ENCODE results near the gene DAZL. TPM values are rescaled to one million over a fixed set of nuclear protein-coding genes. Genes with fewer than 3 reads are reported as not detected.

The DAZL gene
- total RNA-seq, 1 donor from 2014 or later, result not detected

DNA sequence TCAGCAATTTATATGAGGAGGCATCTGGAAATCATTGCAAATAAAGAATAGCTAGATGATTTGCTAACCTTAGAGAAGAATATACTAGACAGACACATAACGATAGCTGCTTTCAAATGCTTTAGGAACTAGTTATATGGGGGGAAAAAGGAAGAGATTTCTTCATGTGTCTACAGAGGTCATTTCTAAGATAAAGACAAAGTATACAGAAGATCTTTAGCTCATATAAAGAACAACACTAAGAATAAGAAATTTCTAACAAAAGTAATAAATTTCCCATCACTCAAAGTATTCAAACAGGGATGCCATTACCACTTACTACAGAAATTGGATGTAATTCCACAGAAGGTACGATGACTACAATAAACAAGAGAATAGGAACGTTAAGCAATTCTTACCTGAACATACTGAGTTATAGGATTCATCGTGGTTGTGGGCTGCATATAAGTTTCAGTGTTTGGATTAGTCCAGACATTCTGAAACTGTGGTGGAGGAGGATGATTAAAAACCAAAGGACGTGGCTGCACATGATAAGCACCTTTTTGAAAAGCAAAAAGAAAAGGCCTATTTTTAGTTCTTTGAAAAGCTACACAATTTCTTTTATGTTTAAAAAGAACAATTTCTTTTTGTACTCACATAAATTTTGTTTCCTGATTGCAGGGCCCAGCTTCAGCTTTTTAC is 8.7 kb downstream of the DAZL start:
- no peak for DNase-seq (ENCODE audit: low spot score)
- ATAC-seq, result no peak

DNA sequence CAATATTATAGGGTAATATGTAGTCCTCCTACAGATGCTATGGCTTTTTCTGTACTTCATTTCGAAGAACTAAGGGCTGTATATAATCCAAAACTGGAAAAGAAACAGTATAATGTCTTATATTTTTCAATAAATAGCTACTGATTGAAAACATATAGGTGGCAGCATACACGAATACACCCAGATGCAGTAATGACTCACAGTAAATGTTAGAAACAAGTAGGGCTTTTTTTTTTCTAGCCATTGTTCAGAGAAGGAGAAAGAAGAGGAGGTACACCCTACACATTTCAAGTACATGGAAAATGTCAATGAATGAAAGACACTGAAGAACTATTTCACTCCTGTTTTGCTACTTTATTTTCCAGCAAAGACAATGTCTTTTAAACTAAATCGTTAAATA is 9.4 kb downstream of the DAZL start:
- DNase-seq (ENCODE audit: low spot score), result no peak
- no peak for ATAC-seq

DNA sequence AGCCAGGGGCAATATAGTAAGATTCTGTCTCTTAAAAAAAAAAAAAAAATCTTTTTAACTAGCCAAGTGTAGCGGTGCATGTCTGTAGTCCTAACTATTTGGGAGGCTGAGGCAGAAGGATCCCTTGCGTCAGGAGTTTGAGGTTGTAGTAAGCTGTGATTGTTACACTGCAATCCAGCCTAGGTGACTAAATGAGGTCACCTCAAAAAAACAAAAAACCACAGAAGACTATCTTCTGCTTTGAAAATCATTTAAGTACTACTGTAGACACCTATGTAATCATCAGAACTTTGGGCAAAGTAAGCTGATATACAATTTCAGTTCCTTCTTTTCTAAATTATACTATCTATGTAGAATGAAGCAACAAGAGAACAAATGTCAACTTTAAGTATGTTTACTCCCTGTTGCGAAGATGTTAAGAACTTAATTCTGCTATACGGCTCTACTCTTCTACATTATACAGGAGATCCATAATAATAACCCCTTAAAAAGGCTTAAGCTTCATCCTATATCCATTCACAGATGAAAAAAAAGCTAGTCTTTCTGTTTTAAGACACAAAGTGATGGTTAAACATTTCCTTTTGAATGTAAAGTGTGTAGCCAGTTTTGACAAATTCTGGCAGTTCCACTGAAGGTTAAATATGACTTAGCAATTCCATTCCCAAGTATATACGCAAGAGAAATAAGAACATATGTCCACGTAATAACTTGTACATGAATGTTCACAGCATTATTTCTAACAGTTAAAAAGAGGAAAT is 15.2 kb downstream of the DAZL start:
- ATAC-seq (no peak), DNase-seq (ENCODE audit: low spot score) (no peak)

DNA sequence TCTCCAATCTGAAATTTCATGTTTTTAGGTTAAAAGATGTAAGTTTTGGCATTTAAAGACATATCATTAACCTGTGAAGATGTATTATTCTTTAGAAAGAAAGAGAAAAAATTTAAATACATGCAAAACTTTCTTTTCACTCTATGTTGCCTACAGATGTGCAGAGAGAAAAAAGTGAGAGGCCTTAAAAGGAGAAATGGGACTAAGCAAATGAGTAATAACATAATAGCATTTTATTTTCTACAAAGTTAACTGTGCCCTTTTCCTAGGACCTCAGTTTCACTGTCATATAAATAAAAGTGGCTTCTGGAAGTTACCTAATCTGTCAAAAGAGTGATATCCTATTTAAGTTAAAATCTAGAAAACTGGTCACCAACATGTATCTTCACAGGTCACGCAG is 16.1 kb downstream of the DAZL start:
- DNase-seq (ENCODE audit: low spot score) (no peak), ATAC-seq (no peak)

DNA sequence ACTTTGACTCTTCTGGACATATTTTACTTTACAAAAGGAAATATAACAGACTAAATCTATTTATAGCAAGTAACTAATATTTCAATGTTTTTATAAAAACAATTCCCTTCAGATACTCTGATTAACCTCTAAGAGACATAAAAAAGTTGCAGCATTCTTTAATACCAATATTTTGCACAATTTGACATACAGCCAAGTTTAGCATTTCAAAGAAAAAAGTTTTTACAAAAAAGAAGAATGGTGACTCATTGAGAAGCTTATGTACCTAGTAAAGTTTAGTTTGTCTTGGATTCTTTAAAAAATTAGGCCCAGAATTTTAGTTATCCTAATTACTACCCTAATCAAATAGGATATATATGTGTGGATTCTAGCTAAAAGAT is 17.6 kb downstream of the DAZL start:
- no peak for ATAC-seq
- DNase-seq (ENCODE audit: low spot score), result no peak

DNA sequence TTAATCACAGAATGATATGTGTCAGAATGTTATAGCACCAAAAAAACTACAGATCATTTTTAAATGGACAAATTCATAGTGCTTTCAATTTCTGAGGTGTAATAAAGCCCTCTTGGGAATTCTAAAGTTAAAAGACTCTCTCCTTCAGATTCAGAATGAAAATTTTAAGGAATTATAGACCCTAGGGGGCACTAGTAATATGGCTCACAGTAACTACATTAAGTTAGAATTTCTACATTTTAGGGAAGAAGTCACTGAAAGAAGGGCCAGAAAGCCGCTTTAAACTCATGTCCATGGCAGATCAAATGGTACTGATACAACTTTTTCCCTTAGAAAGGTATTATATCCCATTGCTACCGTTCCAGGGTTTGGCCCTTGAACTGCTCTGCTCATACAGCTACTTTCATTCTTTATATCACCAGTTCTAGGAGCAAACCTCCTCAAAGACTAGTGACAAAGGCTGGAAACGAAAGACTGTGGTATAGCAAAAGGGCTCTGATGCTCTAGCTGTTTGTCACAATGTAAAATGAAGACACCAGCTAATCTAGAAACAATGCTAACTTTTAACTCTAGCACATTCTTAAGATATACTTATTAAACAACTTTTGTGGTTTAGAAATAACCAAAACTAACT is 18.1 kb downstream of the DAZL start:
- ATAC-seq, result no peak
- no peak for DNase-seq (ENCODE audit: low spot score)

DNA sequence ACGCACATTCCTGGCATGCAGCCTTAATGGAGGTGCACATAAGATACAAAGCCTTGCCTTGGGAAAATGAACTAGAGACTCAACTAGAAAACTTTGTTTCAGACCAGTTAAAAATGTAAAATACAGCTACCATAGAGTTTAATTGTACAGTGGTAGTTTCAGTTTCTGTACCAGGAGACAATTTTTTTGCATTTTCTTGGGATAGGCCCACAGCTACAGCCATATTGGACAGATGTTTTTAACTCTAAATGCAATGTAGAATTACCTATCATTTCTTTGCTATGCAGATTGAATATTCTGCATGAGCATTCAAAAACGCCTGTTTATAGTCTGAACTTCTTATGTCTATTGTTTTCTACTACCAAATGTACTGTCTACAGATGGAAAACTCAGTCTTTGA is 20.3 kb downstream of the DAZL start:
- no peak for ATAC-seq
- no peak for DNase-seq (ENCODE audit: low spot score)

DNA sequence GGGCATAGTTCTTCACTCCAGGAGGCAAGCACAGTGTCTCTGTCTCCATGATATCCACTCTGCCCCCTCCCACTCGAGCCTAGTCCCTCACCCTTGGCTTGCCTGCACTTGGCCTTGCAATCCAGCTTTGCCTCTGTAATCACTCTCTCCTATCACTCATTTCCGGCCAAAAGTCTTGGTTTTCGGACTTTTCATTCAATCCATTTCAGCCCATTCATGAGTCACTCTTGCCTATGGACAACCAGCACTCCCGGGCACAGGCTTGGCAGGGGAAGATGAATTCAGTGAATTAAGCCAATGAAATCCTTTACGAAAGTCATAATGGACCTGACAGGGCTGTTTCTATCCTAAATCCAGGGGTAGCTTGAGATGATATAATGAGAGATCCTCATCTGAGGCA is 21.7 kb downstream of the DAZL start:
- DNase-seq (ENCODE audit: low spot score) (no peak), ATAC-seq (no peak)

DNA sequence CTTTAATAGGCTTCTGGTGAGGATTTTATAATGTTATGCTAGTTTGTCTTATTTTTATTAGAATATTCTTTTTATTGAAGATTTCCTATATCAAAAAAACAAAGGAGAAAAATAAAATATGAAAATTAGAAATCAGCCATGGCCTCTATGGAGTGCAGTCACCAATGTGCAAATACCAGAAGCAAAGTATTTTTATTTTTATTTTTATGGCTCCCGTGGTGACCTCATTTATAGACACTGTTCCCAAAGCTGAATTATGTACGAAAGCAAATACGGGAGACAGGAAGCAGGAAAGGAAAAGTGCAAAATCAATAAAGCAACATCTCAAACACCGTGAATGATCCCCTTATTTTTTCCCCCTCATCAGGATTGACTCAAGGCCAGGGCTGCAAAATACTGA is 35.1 kb downstream of the DAZL start:
- DNase-seq (ENCODE audit: low spot score) (no peak), ATAC-seq (no peak)

DNA sequence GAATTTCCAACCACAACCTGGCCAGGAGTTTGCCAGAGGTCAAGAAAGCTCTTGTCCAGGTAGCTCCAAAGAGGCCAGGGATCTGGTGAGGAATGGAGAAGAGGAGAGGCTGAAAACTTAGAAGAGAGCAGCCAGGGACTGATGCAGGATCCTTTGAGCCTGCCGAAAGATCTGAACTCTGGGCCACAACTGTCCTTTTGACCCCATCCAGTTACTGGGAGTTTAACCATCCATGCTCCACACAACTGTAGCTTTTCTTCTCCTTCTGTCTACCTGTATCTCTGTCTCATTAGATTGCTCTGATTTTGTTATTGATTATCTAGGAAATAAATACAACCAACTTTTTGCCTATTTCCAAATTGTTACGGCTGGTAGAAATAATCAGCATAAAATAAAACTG is 36.7 kb downstream of the DAZL start:
- DNase-seq (ENCODE audit: low spot score), result no peak
- peak; percentile 69 for ATAC-seq

DNA sequence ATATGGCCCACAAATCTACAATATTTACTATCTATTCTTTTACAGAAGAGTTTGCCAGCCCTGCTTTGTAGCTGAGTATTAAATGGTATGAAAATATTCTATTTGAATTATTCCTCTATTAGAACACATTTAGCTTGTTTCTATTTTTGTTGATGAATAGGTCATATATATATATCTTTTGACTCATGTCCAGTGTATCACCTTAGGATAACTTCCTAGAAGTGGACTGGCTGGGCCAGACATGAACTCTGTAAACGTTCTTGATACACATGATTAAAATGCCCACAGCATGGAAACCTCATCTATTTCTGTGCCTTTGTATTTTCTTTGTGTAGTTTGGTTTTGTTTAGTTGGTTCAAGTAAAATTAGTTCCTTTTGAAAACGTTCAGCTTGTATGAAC is 37.1 kb downstream of the DAZL start:
- DNase-seq (ENCODE audit: low spot score), result no peak
- ATAC-seq, result no peak

DNA sequence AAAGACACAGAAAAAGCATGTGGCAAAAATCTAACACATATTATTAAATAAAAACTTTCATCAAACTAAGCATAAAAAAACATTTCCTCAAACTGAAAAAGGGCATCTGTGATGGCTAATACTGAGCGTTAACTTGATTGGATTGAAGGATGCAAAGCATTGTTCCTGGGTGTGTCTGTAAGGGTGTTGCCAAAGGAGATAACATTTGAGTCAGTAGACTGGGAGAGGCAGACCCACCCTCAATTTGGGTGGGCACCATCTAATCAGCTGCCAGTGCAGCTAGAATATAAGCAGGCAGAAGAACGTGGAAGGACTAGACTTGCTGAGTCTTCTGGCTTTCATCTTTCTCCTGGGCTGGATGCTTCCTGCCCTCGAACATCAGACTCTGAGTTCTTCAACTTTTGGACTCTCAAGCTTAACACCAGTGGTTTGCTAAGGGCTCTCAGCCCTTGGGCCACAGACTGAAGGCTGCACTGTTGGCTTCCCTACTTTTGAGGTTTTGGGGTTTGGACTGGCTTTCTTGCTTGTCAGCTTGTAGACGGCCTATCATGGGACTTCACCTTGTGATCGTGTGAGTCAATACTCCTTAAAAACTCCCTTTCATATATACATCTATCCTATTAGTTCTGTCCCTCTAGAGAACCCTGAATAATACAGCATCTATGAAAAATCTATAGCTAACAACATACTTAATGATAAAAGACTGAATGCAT is 45.4 kb downstream of the DAZL start:
- DNase-seq (ENCODE audit: low spot score), result no peak
- ATAC-seq, result no peak

DNA sequence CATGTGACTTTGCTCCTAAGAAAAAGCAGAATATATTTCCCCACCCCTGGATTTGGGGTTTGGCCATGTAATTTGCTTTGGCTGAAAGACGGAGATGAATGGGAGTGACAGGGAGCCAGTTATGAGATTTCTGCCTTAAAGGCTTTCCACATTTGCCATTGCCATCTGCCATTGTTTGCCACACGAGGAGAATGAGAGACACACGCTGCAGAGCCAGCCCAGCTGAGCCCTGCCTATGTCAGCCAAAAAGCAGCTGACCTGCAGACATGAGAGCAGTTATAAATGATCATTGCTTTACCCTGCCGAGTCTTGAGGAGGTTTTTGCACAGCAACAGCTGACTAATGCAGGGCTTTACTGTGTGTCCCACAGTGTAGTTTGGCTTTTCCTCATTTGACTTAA is 51.1 kb downstream of the DAZL start:
- no peak for ATAC-seq
- DNase-seq (ENCODE audit: low spot score), result no peak

DNA sequence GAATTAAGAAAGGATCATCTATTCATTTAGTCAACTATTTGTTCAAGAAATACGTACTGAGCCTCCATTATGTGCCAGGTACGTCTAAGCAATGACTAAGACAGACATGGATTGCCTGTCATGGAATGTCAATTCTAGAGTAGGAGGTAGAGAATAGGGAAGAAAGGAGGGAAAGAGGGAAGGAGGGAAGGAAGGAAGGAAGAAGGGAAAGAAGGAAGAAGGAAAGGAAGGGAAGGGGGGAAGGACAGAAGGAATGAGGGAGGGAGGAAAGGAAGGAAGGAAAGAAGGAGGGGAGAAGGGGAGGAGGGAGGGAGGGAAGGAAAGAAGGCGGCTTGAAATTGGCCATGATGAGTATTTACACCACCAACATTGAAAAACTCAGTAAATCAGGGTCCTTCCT is 52.5 kb downstream of the DAZL start:
- no peak for ATAC-seq
- DNase-seq (ENCODE audit: low spot score), result no peak

DNA sequence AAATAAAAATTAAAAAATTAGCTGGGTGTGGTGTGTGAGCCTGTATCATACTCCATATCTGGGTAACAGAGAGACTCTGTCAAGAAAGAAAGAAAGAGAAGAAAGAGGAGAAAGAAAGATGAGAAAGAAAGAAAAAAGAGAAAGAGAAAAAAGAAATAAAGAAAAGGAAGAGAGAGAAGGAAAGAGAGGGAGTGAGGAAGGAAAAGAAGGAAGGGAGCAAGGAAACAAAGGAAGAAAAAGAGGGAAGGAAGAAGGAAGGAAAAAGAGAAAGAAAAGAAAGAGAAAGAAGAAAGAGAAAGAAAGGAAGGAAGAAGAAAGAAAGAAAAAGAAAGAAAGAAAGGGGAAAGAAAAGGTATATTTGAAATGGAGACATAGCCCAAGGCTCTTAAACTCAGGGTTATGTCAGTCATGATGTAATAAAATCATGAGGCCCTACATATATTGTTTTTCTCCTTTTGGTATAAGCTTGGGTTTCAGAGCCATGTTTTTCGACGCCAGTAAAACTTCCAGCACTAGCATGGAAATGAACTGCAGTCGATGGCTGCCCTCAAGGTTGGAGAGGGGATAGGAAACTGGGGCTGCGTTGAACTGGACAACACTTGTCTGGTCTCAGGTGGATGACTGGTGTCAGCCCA is 53.8 kb downstream of the DAZL start:
- no peak for ATAC-seq
- no peak for DNase-seq (ENCODE audit: low spot score)

DNA sequence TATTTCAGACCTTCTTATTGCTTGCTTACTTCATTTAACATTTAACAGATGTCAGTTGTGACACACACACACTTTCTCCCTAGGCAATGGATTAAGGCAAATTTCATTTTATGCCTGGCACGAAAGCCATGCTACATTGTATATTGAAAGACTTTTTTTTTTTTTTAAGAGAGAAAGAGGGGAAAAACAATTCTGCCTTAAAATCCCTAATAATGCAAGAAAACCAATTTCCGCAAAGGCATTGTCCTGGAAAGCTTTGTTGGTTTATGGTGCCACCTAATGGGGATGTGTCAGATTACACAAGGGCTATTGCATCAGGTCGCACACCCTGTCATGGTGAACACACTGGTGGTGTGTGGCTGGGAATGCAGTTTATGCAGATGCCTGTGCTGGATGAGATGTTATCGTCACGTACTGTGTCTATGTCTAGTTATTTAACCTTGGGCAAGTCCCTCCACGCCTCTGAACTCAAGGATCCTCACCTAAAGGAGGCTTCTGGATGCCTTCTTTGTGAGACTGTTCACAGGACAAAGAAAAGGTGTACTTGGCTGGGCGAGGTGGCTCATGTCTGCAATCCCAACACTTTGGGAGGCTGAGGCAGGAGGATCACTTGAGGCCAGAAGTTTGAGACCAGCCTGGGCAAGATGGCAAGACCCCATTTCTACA is 54.4 kb downstream of the DAZL start:
- peak; percentile 98 for ATAC-seq
- peak; percentile 71 for DNase-seq (ENCODE audit: low spot score)

DNA sequence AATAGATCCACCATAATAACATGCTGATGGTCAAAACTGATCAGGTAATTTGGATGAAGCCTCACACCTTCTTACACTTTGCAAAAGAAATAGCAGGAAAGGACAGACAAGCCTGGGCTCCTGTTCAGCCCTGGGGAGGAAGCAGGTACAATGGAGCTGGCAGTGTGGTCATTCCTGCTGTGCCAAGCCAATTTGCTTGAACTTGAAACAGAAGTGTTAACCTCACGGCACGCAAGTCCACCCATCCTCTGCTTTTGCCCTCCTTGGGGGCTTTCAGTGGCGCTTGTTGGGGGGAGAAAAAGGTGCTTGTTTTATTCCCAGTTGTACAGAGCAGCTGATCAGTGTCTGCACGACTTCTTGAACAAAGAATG is 54.9 kb downstream of the DAZL start:
- ATAC-seq (peak; percentile 88), DNase-seq (ENCODE audit: low spot score) (peak; percentile 59)

DNA sequence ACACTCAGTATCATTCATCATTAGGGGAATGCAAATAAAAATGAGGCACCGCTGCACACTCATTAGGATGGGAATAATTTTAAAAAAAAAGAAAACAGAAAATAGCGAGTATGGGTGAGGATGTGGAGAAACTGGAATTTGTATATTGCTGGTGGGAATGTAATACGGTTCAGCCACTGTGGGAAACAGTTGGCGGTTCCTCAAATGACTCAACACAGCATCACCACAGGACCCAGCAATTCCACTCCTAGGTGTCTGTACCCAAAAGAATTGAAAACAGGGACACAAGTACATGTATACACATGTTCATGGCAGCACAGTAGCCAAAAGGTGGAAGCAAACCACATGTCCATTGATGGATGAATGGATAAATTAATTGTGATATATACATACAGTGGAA is 56.5 kb downstream of the DAZL start:
- DNase-seq (ENCODE audit: low spot score), result no peak
- ATAC-seq, result no peak

DNA sequence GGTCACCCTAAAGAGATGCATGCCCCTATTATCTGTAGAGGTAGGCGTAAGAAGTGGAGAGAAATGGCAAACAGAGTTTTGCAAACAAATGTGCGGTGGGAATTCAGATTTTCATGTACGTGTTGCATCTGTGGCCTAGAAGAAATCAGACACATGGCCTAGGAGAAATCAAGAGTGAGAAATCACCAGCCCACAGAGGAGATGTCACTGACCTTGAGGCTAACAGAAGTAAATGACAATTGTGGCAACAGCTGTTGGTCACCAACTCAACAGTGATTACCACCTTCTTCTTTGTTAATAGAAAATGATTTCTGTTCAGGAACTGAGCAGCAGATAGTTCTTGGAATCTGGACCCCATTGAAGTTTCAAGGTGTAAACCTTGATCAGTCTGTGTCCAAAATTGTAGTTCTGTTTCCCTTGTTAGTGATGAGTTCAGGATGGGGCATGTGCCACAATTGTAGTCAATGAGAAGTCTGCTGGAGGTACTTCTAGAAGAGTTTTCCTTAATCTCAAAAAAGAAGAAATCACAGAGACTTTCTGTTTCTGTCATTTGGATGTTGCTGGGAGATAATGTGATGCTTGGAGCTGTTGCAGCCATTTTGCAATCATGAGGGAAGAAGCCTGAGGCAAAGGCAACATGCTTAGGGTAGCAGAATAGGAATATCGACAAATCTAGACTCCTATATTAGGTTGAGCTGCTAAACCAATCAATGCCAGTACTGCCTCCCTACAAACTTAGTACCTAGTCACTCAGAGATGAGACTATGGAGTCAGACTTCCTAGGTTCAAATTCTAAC is 57.5 kb downstream of the DAZL start:
- DNase-seq (ENCODE audit: low spot score) (no peak), ATAC-seq (no peak)

Data from left lobe of liver (tissue), 2 donors.